ENCODE data around the gene CACNA1D.

CACNA1D gene

DNA sequence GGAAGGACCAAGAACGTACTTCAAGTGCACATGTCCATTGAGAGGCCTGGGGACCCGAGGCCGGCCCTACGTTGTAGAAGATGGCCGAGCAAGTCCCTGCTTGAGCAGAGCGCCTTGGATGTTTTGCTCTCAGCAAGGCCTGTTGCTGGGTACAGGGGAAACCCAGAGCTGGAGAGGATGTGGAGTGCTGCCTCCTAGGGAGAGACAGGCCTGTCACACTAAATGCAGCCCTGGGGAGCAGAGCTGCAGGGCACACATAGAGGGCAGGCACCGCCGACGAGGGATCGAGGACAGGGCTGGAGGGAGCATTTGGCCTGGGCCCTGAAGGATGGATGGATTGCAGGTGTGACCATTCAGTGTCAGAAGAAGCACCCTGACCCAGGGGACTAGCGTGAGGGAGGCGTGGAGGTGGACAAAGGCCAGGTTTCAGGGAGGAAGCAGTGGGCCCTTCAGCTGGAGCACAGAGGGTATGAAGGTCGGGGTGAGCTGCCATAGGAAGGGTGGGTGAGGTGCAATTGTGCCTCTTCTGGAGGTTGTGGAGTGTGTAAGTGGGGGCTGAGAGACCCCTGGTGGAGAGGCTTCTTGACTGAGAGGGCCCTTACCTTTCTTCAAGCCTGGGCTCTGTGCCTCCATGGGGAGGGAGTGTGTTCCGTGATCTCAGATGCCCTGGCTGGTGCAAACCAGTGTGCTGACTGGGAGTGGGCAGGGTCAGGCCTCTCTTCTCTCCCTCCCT, 209.4 kb downstream of the CACNA1D start:
- TF ChIP-seq, protein P1, sequence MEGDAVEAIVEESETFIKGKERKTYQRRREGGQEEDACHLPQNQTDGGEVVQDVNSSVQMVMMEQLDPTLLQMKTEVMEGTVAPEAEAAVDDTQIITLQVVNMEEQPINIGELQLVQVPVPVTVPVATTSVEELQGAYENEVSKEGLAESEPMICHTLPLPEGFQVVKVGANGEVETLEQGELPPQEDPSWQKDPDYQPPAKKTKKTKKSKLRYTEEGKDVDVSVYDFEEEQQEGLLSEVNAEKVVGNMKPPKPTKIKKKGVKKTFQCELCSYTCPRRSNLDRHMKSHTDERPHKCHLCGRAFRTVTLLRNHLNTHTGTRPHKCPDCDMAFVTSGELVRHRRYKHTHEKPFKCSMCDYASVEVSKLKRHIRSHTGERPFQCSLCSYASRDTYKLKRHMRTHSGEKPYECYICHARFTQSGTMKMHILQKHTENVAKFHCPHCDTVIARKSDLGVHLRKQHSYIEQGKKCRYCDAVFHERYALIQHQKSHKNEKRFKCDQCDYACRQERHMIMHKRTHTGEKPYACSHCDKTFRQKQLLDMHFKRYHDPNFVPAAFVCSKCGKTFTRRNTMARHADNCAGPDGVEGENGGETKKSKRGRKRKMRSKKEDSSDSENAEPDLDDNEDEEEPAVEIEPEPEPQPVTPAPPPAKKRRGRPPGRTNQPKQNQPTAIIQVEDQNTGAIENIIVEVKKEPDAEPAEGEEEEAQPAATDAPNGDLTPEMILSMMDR (IDR thresholded peaks at IDR 0.05; ENCODE audit: insufficient read depth, low read depth, low read length, missing control alignments): no peak
- no peak for DNase-seq (ENCODE audit: low read depth)
- no peak overlapping the region for H3K4me3 ChIP-seq (ENCODE audit: low read depth, low read length)

DNA sequence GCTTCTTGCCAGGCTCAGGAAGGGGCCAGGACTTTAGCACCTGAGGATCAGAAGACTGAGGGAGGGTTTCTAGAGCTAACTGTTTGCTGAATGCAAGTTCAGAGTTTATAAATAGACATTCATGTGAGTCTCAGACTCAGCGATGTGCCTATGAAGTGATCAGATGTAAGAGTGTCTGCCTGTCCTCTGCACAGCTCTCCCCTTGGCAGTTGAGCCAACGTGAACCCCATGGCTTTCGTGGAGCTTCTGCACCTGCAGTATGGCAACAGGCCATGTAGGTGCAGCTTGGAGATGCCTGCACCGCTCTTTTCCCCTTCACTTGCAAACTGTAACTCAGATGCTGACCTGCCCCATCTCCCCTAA, 209.9 kb downstream of the CACNA1D start:
- DNase-seq (ENCODE audit: low read depth): no peak
- TF ChIP-seq, protein P1 (IDR thresholded peaks at IDR 0.05; ENCODE audit: insufficient read depth, low read depth, low read length, missing control alignments): no peak
- H3K4me3 ChIP-seq (ENCODE audit: low read depth, low read length): no peak overlapping the region

DNA sequence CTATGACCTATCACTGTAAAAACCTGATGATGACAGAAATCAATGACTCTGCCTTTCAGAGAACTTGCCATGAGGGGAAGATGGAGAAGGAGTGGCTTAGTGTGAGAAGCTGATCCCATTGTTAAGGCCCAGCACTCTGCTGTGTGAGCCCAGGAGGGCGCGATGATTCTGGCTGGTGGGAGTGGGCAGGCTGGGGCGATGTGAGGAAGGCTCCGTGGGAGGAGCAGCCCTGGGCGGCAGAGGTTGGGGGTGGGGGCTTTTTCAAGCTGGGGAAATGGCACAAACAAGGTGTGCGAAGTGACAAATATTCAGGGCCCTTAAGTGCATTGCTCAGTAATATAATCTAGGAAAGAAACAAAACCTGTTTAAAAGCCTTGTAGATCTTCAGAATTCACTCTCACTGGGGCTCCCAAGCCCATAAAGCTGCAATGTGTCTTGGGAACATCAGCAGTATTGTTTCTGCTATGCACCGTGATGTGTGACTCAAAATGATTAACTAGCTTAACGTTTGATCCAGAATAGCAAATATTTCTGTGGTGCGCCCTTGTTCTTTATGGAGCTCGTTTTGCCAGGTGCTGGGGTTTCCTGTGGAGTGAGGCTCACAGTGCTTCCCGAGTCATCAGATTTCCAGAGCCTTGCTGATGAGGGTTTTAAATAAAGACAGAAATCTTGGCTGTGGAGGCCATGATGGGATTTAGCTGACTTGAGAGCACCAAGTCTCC, 210.8 kb downstream of the CACNA1D start:
- TF ChIP-seq, protein P1 (IDR thresholded peaks at IDR 0.05; ENCODE audit: insufficient read depth, low read depth, low read length, missing control alignments): no peak
- no peak for DNase-seq (ENCODE audit: low read depth)
- no peak overlapping the region for H3K4me3 ChIP-seq (ENCODE audit: low read depth, low read length)

DNA sequence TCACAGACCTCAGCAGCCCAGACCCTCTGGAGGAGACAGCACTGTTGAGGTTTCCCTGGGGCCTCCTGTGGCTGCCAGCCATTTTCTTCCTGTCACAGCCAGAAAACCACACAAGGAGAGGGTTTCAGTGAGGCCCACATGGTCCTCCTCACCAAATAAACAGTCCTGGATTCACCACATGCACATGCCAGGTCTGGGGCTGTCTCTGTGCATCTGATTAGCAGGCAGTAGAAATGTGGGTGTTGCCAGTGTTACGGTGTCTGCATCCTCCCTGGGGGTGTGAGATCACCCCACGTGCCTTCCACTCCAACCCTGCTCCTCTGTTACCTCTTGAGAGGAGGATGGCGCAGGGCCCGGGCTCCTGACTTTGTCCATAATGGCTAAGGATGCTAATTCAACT, 211.4 kb downstream of the CACNA1D start:
- no peak for DNase-seq (ENCODE audit: low read depth)
- no peak overlapping the region for H3K4me3 ChIP-seq (ENCODE audit: low read depth, low read length)
- TF ChIP-seq, protein P1 (IDR thresholded peaks at IDR 0.05; ENCODE audit: insufficient read depth, low read depth, low read length, missing control alignments): no peak

DNA sequence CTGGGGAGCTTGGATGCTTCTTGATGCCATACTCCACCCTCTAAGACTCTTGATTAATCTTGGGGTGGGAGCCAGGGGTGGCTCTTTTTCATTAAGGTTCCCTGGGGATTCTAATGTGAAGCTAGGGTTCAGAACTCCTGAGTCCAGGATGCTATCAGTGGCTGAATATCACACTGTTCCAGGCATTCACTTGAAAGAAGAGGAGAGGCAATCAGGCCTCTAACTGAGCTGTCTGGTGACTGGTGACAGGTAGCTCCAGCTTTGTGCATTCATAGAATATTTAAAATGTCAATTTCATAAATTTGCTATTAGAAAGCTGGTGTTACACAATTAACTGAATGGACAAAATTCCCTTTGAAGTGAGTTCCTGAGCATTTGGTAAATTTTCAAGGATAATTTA, 212.8 kb downstream of the CACNA1D start:
- TF ChIP-seq, protein P1 (IDR thresholded peaks at IDR 0.05; ENCODE audit: insufficient read depth, low read depth, low read length, missing control alignments): no peak
- H3K4me3 ChIP-seq (ENCODE audit: low read depth, low read length): no peak overlapping the region
- no peak for DNase-seq (ENCODE audit: low read depth)

DNA sequence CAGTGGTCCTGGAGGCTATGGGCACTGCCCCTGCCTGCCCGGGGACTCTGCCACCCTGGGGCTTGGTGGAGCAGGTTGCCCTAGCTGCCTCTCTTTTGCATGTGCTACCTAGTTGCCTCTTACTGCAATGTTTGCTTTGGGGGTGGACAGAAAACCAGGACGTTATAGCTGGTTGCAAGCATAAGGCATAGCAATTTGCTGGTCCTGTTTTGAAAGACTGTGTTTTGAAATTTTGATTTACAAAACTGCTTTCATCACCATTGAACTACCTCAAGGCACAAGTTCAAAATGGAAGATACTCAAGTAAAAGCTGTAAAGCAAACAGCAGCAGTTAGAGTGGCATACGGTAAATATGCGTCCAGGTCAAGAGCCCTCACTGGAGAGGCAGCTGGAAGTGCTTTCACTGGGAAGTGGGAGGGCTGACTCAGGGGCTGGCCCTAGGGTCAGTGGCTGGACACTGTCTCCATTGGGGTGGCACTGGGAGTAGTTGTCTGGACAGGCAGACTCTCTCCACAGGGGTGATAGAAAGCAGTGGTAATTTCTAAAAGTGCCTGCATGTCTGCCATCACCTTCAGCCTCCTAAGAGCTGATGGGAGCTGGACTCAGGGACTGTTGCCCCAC, 213.7 kb downstream of the CACNA1D start:
- no peak overlapping the region for H3K4me3 ChIP-seq (ENCODE audit: low read depth, low read length)
- DNase-seq (ENCODE audit: low read depth): no peak
- TF ChIP-seq, protein P1 (IDR thresholded peaks at IDR 0.05; ENCODE audit: insufficient read depth, low read depth, low read length, missing control alignments): no peak
